ENCODE data around the gene KRTCAP2. TPM values are rescaled to one million over a fixed set of nuclear protein-coding genes. Genes with fewer than 3 reads are reported as not detected.

Gene KRTCAP2
- polyA plus RNA-seq, 1 donor (not counting 4 experiments of a cell fraction or from before 2014, with no cell fraction given): 127 TPM

- H4K20me1 ChIP-seq (ENCODE audit: control insufficient read depth, extremely low read depth, insufficient read depth, low read length): no peaks in the 10 kb centered on the region
- peaks cover 44% of the 10 kb centered on the region for H3K79me2 ChIP-seq (ENCODE audit: control insufficient read depth, insufficient read depth, low read length)
- DNase-seq (ENCODE audit: low read depth, low spot score) (no peak), FAIRE-seq (no peak)
- H3K27me3 ChIP-seq (ENCODE audit: control insufficient read depth, extremely low read depth, insufficient read depth, low read length): no peaks in the 10 kb centered on the region
- peak overlapping the region; percentile 99 for H3K9ac ChIP-seq (ENCODE audit: control insufficient read depth, extremely low read depth, insufficient read depth, low read length)
- dilution Hi-C loops (cut with MboI; ENCODE audit: extremely low pct_ligation_motif_present, low sequenced_read_pairs): no loop called here
- peaks cover 53% of the 10 kb centered on the region for H3K4me1 ChIP-seq (ENCODE audit: control insufficient read depth, extremely low read depth, insufficient read depth, low read length)
- no peaks in the 10 kb centered on the region for H3K9me3 ChIP-seq (ENCODE audit: control insufficient read depth, low read depth, low read length)
- peaks cover 5% of the 10 kb centered on the region for H3K9me1 ChIP-seq (ENCODE audit: control insufficient read depth, extremely low read depth, insufficient read depth, low read length)
- H3K4me2 ChIP-seq (ENCODE audit: control insufficient read depth, extremely low read depth, insufficient read depth, low read depth, low read length): peak overlapping the region; percentile 94
- TF ChIP-seq CTCF (optimal IDR thresholded peaks at IDR 0.05 in 1 of 3, IDR thresholded peaks at IDR 0.05 in 1 of 3, conservative IDR thresholded peaks at IDR 0.05 in 1 of 3; ENCODE audit: extremely low read depth in 1 of 3, insufficient read depth in 2 of 3, low read length in 3 of 3) (no peak), EZH2 (IDR thresholded peaks at IDR 0.05; ENCODE audit: low read length) (no peak)
- H3K36me3 ChIP-seq (ENCODE audit: control insufficient read depth in 2 of 2, extremely low read depth in 1 of 2, insufficient read depth in 2 of 2, low read length in 2 of 2): peaks cover 28 to 49% of the 10 kb centered on the region in 2 experiments
- peak overlapping the region in 1 of 3 experiments; percentile 55 for H3K4me3 ChIP-seq (ENCODE audit: control insufficient read depth in 2 of 3, extremely low read depth in 1 of 3, insufficient read depth in 2 of 3, low read depth in 1 of 3, low read length in 3 of 3)
- H3K27ac ChIP-seq (ENCODE audit: control insufficient read depth, insufficient read depth, low read length): peak overlapping the region; percentile 100
- no peak overlapping the region for H2AFZ ChIP-seq (ENCODE audit: control insufficient read depth, low read length)
These were observed 38.8 kb downstream of the KRTCAP2 start for GRCh38 chr1:155134322-155134721.

GRCh38 chr1:155133799-155134281 lies 39.3 kb downstream of the KRTCAP2 start:
- dilution Hi-C loops (cut with MboI; ENCODE audit: extremely low pct_ligation_motif_present, low sequenced_read_pairs): no loop called here
- peak overlapping the region; percentile 100 for H3K27ac ChIP-seq (ENCODE audit: control insufficient read depth, insufficient read depth, low read length)
- peaks cover 28 to 48% of the 10 kb centered on the region in 2 experiments for H3K36me3 ChIP-seq (ENCODE audit: control insufficient read depth in 2 of 2, extremely low read depth in 1 of 2, insufficient read depth in 2 of 2, low read length in 2 of 2)
- TF ChIP-seq EZH2 (IDR thresholded peaks at IDR 0.05; ENCODE audit: low read length) (no peak), CTCF (optimal IDR thresholded peaks at IDR 0.05 in 1 of 3, IDR thresholded peaks at IDR 0.05 in 1 of 3, conservative IDR thresholded peaks at IDR 0.05 in 1 of 3; ENCODE audit: extremely low read depth in 1 of 3, insufficient read depth in 2 of 3, low read length in 3 of 3) (no peak)
- H3K4me3 ChIP-seq (ENCODE audit: control insufficient read depth in 2 of 3, extremely low read depth in 1 of 3, insufficient read depth in 2 of 3, low read depth in 1 of 3, low read length in 3 of 3): no peak overlapping the region
- no peak for DNase-seq (ENCODE audit: low read depth, low spot score)
- H3K9me3 ChIP-seq (ENCODE audit: control insufficient read depth, low read depth, low read length): no peaks in the 10 kb centered on the region
- H4K20me1 ChIP-seq (ENCODE audit: control insufficient read depth, extremely low read depth, insufficient read depth, low read length): no peaks in the 10 kb centered on the region
- FAIRE-seq: no peak
- peaks cover 56% of the 10 kb centered on the region for H3K4me1 ChIP-seq (ENCODE audit: control insufficient read depth, extremely low read depth, insufficient read depth, low read length)
- peaks cover 5% of the 10 kb centered on the region for H3K9me1 ChIP-seq (ENCODE audit: control insufficient read depth, extremely low read depth, insufficient read depth, low read length)
- peaks cover 46% of the 10 kb centered on the region for H3K79me2 ChIP-seq (ENCODE audit: control insufficient read depth, insufficient read depth, low read length)
- no peaks in the 10 kb centered on the region for H3K27me3 ChIP-seq (ENCODE audit: control insufficient read depth, extremely low read depth, insufficient read depth, low read length)
- H3K9ac ChIP-seq (ENCODE audit: control insufficient read depth, extremely low read depth, insufficient read depth, low read length): peak overlapping the region; percentile 99
- no peak overlapping the region for H3K4me2 ChIP-seq (ENCODE audit: control insufficient read depth, extremely low read depth, insufficient read depth, low read depth, low read length)
- H2AFZ ChIP-seq (ENCODE audit: control insufficient read depth, low read length): no peak overlapping the region

Data from keratinocyte (primary cell).